Measurements from ENCODE around the gene ZNF394.
A peak's percentile ranks its signal among the peaks of the same experiment; 100 is the strongest.

The ZNF394 gene

GRCh38 chr7:99493823-99494222 lies 6.3 kb downstream of the ZNF394 start:
- no peak for DNase-seq (ENCODE audit: low spot score)

- no peak for DNase-seq (ENCODE audit: low spot score)
Measured at GRCh38 chr7:99490878-99491277, 9.2 kb downstream of the ZNF394 start.

DNA sequence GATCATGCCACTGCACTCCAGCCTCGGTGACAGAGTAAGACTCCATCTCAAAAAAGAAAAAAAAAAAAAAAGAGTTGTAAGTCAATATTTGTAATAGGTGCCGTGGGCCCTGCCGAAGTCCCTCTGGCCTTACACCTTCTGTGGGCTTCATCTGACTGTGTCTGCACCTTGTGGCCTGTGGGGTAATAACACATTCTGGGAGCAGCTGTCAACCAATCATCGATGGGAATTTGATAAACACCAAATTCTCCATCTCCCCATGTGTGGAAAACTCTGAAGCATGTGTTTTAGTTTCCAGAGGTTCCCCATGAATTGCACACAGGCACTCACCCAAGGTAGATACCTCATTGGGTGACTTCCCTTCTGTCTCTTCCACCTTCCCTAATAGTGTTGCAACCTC lies 10.8 kb downstream of the ZNF394 start:
- no peak for DNase-seq (ENCODE audit: low spot score)

DNA sequence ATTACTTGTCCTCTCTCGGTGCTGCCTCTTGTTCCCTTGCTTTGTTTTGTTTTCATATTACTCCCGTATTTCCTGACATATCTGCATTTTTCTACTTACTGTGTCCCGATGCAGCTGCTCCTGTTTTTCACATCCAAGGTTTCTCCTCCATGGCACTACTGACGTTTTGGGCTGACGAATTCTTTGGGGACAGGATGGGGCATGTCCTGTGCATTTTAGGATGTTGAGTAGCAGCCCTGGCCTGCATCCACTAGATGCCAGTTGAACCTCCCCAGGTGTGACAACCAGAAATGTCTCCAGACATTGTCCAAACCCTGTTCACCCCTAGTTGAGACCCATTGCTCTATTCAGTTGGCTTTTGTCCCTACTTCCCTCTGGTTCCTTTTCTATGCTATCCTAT lies 15.0 kb downstream of the ZNF394 start:
- no peak for DNase-seq (ENCODE audit: low spot score)

DNA sequence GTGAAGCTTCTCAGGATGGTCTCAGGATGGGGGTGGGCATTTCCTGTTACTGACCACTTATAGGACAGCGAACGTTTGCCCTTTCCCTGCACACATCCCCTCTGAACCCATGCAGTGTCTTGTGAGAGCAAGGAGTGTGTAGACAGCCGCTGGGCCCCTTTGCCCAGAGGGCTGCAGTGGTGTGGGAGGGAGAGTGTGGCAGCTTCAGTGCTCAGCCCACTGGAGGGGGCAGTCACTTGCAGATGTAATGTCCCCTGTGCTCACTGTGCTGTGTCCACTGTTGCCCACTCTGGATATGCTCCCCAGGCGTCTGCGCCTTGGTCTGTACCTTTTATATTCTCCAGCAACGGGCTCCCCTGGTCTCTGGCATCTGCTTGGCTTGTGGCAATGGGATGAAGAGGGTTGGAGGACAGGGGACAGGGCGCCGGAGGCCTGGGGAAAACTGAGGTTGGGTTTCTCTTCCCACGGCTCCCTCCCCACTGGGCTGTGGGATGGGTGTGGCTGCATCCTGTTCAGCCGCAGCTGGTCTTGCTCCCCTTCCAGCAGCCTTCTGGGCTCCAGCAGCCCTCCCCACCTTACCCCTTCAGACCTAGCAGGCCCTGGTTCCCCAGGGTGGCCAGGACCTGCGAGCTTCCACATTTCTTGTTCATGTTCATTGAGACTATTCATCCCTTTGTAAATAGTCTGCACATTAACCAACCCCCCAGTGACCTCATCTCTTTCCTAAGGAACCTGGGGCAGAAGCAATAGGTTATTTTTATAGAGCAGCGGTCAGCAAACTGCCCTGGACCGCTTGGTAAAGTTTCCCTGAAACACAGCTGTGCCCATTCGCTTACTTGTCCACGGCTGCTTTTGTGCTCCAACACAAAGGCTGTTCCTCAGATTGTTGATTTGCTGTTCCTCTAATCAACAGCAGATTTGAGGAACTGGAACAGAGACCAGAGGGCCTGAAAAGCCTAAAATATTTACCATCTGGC lies 21.3 kb downstream of the ZNF394 start:
- no peak for DNase-seq (ENCODE audit: low spot score)

DNA sequence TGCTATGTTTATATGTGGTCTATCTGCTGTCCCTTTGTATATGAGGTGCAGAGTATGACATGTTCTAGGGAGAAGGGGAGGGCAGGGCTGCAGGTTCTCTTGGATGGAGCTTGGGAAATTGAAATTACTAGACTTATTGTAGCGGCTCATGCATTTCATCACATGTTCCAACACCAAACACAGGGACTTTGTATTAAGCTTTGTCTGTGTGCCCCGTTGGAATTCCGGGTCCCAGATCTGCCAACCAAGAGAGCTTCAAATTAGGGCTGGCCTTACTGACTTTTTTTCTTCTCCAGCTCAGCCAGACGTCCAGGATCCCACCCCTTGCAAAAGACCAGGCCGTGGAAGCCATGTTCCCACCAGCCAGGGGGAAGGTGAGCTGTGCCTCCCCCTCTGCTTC lies 24.0 kb downstream of the ZNF394 start:
- no peak for DNase-seq (ENCODE audit: low spot score)

DNA sequence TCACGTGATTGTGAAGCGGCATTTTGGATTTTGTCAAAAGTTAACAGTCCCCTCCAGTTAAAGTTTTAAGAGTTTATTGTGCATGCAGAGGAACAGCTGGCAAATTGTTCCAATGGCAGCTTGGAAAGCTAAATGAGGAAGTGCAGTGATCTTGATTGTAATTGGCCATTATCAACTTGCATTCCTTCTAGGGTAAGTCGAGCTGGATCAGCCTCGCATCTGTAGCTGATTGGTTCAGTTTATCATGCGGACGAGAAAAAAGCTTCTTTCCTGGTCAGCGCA lies 26.8 kb downstream of the ZNF394 start:
- DNase-seq (ENCODE audit: low spot score): peak; percentile 28

DNA sequence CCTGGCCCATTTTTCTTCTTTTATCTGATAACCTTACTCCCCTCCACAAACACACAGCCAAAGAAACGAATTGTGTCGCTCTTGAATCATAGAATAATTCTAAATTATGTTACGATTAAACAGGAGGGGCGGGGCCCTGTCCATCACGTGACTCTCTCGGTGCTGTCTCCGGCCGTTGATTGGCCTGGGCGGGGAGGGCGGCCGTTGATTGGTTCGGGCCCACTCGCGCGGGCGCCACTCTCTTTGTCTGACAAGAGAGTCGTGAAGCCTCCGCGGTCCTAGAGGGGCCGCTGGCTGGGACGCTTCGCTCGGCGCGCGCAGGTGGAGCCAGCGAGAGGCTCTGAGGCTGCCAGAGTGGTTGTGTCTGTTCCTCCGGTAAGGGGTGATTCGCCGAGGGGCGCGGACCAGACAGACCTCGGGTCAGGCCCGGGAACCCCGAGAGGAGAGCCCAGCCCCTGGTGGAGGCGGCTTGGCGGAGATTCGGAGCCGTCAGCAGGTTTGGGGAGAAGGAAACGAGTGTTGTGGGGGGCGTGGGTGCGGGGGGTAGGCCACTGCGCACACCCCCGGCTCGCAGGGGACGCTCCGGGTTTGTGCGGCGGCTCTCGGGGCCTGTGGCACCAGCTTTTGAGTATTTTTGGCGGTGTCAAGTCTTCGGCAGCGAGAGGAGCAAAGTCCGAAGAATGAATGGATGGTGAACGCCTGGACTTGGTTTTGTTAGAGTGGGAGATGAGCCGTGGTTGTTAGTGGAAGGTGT lies 27.3 kb downstream of the ZNF394 start, which contains the start of gene ZNF789:
ZNF789 (plus strand) TSS at position 330 of the 754 bp plus-strand sequence. CDS start 3,567 bp downstream, outside the sequence.
- peak; percentile 96 for DNase-seq (ENCODE audit: low spot score)

GRCh38 chr7:99469381-99470065 lies 30.6 kb downstream of the ZNF394 start:
- DNase-seq (ENCODE audit: low spot score): no peak

GRCh38 chr7:99468336-99468918 lies 31.7 kb downstream of the ZNF394 start:
- DNase-seq (ENCODE audit: low spot score): no peak

GRCh38 chr7:99465421-99465768 lies 34.7 kb downstream of the ZNF394 start:
- no peak for DNase-seq (ENCODE audit: low spot score)

DNA sequence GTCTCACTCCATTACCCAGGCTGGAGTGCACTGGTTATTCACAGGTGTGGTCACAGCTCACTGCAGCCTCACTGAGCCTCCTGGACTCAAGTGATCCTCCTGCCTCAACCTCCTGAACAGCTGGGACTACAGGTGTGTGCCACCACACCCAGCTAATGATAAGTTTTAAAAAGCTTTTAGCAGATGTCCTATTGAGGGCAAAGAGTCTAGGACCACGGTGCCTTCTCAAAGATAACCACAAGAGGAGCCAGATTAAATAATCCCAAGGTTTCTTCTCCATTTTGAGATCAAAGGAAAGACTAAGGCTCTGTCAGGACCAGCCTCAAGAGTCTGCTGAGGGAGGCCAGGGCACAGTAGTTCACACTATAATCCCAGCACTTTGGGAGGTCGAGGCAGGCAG lies 38.9 kb downstream of the ZNF394 start:
- no peak for DNase-seq (ENCODE audit: low spot score)

- no peak for DNase-seq (ENCODE audit: low spot score)
Measured at GRCh38 chr7:99460651-99461050, 39.4 kb downstream of the ZNF394 start.

DNA sequence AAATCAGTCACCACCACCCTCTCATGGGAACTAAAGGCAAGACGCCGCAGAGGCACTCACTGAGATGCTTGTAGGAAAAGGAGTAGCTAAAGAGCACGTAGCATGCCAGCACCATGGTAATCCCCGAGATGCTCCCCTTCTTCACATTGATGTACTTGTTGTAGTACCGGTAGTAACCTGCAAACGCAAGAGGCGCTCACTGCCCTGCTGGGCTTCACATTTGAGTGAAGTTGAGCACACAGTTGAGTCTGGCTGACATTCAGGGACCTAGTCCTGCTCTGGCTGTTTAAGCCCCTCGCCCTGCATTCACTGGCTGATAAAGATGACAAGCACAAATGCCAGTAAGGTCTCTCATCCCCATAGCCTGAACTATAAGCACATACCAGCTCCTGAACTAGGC lies 41.0 kb downstream of the ZNF394 start:
- DNase-seq (ENCODE audit: low spot score): peak; percentile 36

- no peak for DNase-seq (ENCODE audit: low spot score)
Measured at GRCh38 chr7:99457650-99458493, 42.2 kb downstream of the ZNF394 start.

- no peak for DNase-seq (ENCODE audit: low spot score)
Measured at GRCh38 chr7:99457050-99457649, 42.9 kb downstream of the ZNF394 start.

GRCh38 chr7:99456288-99456687 lies 43.8 kb downstream of the ZNF394 start:
- DNase-seq (ENCODE audit: low spot score): no peak

DNA sequence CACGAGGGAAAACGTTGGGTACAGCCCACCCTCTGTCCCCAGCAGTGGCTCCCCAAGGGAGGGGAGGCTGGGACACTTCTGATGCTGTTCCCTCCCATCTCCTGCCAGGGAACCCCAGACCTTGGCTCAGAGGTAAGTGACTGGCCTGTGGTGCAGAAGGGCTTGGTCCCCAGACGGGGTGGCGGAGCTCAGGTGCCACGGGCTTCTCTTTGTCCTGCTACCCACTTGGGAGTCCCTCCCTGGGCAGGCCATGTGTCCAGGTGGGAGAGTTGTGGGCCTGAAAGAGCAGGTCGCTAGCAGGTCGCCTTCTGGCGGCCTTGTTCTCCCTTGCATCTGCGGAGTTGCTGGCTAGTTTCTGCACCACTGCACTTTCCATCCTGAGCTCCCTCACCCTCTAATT lies 44.2 kb downstream of the ZNF394 start:
- DNase-seq (ENCODE audit: low spot score): no peak

DNA sequence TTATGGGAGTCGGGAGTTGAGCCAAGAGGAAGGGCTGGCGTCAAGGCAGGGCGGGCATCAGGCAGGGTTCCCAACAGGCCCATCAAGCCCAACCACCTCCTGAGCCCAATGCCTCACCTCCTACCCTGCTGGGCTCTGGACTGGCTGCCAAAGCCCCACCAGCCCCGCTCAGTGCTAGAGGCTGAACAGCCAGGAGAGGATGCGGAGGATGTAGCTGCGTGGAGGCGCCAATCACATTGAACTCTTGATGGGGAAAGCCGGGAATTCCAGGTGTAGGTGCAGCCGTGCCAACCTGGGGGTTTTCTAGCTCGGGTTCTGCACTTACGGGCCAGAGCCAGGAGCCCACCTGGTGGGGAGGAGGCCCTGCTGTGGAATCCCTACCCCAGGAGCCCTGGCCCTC lies 47.0 kb downstream of the ZNF394 start:
- DNase-seq (ENCODE audit: low spot score): no peak

- DNase-seq (ENCODE audit: low spot score): no peak
Measured at GRCh38 chr7:99452541-99452940, 47.5 kb downstream of the ZNF394 start.

- no peak for DNase-seq (ENCODE audit: low spot score)
Measured at GRCh38 chr7:99451936-99452335, 48.1 kb downstream of the ZNF394 start.
